Measurements from ENCODE around the gene ZNF433. TPM values are rescaled to one million over a fixed set of nuclear protein-coding genes. Genes with fewer than 3 reads are reported as not detected.

ZNF433 gene
- total and polyA plus RNA-seq, 2 donors (not counting 3 experiments of a cell fraction or from before 2014, with no cell fraction given), result 1.8 to 2.1 TPM

DNA sequence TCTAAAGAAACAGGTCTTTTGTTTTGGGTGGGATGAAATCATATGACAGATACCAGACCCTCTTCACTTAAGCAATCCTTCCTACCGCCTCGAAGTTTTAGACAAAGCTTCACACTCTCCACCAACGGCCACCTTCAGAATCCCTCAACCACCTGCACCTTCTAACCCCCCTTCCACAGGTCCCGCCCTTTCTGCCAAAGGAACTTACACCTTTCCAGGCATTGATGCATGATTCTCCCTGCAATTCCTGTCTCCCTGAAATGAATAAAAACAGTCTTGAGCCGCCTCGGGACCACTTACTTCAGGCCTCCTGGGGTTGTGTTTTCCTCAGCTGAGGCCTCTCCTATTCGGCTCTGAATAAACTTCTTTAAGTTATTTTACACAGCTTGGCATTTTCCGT lies 859 bp downstream of the ZNF433 start:
- peaks cover 2% of the 10 kb centered on the region for H3K4me1 ChIP-seq (ENCODE audit: control insufficient read depth, extremely low read depth, insufficient read depth, low read length)
- peak overlapping the region; percentile 98 for H3K4me2 ChIP-seq (ENCODE audit: insufficient read depth, low read length)
- no peaks in the 10 kb centered on the region for H3K79me2 ChIP-seq (ENCODE audit: control insufficient read depth, insufficient read depth, low read length)
- no peaks in the 10 kb centered on the region for H4K20me1 ChIP-seq (replicated peaks; ENCODE audit: control insufficient read depth, extremely low read depth, insufficient read depth, low read length)
- H3K9me1 ChIP-seq (replicated peaks; ENCODE audit: control insufficient read depth, extremely low read depth, insufficient read depth, low read length), result no peaks in the 10 kb centered on the region
- no peak overlapping the region for H3K27ac ChIP-seq (ENCODE audit: insufficient read depth, low read depth, low read length)
- FAIRE-seq, result no peak
- no peak overlapping the region for H3K9ac ChIP-seq (replicated peaks; ENCODE audit: extremely low read depth, insufficient read depth, low read length)
- H3K36me3 ChIP-seq (ENCODE audit: control insufficient read depth in 2 of 2, extremely low read depth in 1 of 2, insufficient read depth in 2 of 2, low read length in 2 of 2), result no peaks in the 10 kb centered on the region
- POLR2A ChIA-PET, result no interaction called here
- peak overlapping the region in 1 of 3 experiments; percentile 87 for H3K4me3 ChIP-seq (replicated peaks in 1 of 3; ENCODE audit: insufficient read depth in 1 of 3, low read depth in 1 of 3, low read length in 3 of 3)
- TSS peak; percentile 33 for BruUV-seq (replicated peaks)
- CTCF ChIA-PET, result no interaction called here
- no peaks in the 10 kb centered on the region for H3K27me3 ChIP-seq (ENCODE audit: control insufficient read depth in 2 of 2, insufficient read depth in 2 of 2, low read length in 2 of 2)
- no peak overlapping the region for H2AFZ ChIP-seq (ENCODE audit: low read depth, low read length)
- dilution Hi-C loops (cut with MboI; ENCODE audit: extremely low pct_ligation_motif_present, low sequenced_read_pairs), result no loop called here
- H3K9me3 ChIP-seq (replicated peaks; ENCODE audit: control insufficient read depth, insufficient read depth, low read length), result no peaks in the 10 kb centered on the region
- TF ChIP-seq, protein P1, sequence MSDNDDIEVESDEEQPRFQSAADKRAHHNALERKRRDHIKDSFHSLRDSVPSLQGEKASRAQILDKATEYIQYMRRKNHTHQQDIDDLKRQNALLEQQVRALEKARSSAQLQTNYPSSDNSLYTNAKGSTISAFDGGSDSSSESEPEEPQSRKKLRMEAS (IDR thresholded peaks at IDR 0.05; ENCODE audit: insufficient read depth, insufficient read length), result no peak
- TF ChIP-seq MYC (IDR thresholded peaks at IDR 0.05; ENCODE audit: low read depth, low read length) (no peak), POLR2A (IDR thresholded peaks at IDR 0.05; ENCODE audit: low read depth, low read length) (no peak), FOS (IDR thresholded peaks at IDR 0.05; ENCODE audit: borderline replicate concordance, insufficient read depth, low read length) (no peak), POLR2AphosphoS5 (IDR thresholded peaks at IDR 0.05; ENCODE audit: insufficient read depth, low read depth, low read length) (no peak), EZH2 (IDR thresholded peaks at IDR 0.05; ENCODE audit: borderline replicate concordance, low read depth, low read length, severe bottlenecking) (no peak), GATA2 (IDR thresholded peaks at IDR 0.05; ENCODE audit: insufficient read depth, insufficient read length, low read depth, low read length) (no peak)
- TF ChIP-seq, protein P2, sequence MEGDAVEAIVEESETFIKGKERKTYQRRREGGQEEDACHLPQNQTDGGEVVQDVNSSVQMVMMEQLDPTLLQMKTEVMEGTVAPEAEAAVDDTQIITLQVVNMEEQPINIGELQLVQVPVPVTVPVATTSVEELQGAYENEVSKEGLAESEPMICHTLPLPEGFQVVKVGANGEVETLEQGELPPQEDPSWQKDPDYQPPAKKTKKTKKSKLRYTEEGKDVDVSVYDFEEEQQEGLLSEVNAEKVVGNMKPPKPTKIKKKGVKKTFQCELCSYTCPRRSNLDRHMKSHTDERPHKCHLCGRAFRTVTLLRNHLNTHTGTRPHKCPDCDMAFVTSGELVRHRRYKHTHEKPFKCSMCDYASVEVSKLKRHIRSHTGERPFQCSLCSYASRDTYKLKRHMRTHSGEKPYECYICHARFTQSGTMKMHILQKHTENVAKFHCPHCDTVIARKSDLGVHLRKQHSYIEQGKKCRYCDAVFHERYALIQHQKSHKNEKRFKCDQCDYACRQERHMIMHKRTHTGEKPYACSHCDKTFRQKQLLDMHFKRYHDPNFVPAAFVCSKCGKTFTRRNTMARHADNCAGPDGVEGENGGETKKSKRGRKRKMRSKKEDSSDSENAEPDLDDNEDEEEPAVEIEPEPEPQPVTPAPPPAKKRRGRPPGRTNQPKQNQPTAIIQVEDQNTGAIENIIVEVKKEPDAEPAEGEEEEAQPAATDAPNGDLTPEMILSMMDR (IDR thresholded peaks at IDR 0.05; ENCODE audit: extremely low read depth in 1 of 2, insufficient read depth in 1 of 2, low read depth in 1 of 2, low read length in 2 of 2), result no peak
- no peak for DNase-seq (ENCODE audit: low read depth, low spot score)
- intact Hi-C loops (cut with micrococcal nuclease), result no loop called here
